8988T (cell line): ENCODE data around the gene CD300C.
"Not testable (repeated sequence)": the region's sequence is repeated elsewhere in the genome, so short reads cannot be mapped to it uniquely, and the experiment has no call there.

ENCODE experiments used
- DNase-seq: peaks from one replicate; pipeline ENCODE4 v3.0.0; 2011

CD300C gene

DNA sequence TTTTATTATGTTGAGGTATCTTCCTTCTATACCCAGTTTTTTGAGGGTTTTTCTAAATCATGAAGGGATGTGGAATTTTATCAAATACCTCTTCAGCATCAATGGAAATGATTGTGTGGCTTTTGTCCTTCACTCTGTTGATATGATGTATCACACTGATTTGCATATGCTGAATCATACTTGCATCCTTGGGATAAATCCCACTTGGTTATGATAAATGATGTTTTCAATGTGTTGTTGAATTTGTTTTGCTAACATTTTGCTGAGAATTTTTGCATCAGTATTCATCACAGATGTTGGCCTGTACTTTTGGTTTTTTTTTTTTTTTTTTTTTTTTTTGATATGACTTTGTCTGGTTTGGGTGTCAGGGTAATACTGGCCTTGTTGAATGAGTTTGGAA lies 37.8 kb downstream of the CD300C start:
- no peak for DNase-seq

DNA sequence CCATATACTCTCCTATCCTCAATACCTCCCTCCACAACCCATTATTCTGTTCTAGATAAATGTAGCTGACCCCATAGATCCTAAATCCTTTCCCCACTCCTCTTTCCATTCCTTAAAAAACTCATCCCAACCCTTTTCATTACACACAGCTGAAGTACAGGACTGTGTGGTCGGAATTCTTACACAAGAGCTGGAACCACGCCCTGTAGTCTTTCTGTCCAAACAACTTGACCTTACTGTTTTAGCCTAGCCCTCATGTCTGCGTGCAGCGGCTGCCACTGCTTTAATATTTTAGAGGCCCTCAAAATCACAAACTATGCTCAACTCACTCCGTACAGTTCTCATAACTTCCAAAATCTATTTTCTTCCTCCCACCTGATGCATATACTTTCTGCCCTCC lies 42.0 kb downstream of the CD300C start:
- DNase-seq, result not testable (repeated sequence)

GRCh38 chr17:74502861-74503260 lies 43.1 kb downstream of the CD300C start:
- DNase-seq, result no peak

GRCh38 chr17:74499992-74500391 lies 45.9 kb downstream of the CD300C start:
- no peak for DNase-seq

DNA sequence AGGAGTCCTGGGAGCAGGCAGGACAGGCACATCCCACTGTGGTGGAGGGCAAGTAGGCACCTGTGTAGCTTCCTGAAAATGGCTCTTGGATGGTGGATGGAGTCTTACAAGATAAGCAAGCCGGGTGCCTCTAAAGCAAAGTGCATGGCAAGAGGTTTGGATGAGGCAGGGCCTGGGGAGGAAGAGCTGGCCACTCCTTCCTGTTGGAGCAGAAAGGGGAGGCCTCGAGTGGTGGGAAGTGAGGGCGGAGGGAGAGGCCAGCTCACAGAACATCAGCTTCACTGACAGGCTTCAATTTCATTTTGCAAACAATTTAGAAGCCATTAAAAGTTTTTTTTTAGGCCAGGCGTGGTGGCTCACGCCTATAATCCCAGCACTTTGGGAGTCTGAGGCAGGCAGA lies 48.4 kb downstream of the CD300C start:
- no peak for DNase-seq

- DNase-seq, result no peak
Observed at GRCh38 chr17:74493331-74493833, 52.5 kb downstream of the CD300C start.

GRCh38 chr17:74491626-74492025 lies 54.3 kb downstream of the CD300C start:
- DNase-seq, result no peak
